ENCODE data around the gene ARID4B. TPM values are rescaled to one million over a fixed set of nuclear protein-coding genes. Genes with fewer than 3 reads are reported as not detected.

ARID4B gene
- total RNA-seq, 1 experiment from 2014 or later: 28.3 TPM

DNA sequence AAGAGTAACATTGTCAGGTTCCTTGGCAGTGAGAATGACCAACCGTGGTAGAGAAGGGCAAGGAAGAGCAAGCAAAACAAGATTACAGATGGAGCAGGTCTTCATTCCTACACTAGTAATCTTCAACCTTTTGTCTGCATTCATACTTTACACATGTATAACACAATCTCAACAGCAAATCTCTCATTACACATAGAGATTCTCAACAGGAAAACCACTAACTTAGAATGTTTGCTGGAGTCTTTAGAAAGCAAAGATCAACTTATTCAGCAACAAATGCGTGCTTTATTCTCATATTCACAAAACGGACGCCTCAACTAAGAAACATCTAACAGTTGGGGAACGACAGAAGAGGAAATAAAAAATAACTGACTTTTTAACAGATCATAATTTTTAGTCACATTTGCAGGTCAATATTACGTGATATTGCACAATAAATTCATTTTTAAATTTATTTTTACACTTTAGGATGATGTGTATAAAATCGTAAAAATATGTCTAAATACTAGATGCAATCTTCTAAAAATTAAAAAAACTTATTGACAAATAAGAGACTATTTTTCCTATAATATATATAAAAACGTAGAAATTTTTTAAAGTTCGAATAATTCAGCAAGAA, 82.9 kb downstream of the ARID4B start:
- Histone ChIP-seq H3K27me3 (ENCODE audit: insufficient read depth, low read length) (no peaks in the 10 kb centered on the region), H3K27ac (ENCODE audit: low read depth, low read length) (no peak overlapping the region), H2AFZ (ENCODE audit: low read depth, low read length, poor library complexity, severe bottlenecking) (no peak overlapping the region), H3K36me3 (ENCODE audit: control insufficient read depth in 1 of 2, insufficient read depth in 2 of 2, low read length in 2 of 2) (peaks cover 0 to 3% of the 10 kb centered on the region in 2 experiments; a peak in 2 of 4 replicates), H4K20me1 (ENCODE audit: insufficient read depth) (no peaks in the 10 kb centered on the region), H3K4me3 (replicated peaks in 1 of 2; ENCODE audit: low read depth in 1 of 2, low read length in 2 of 2) (no peak overlapping the region), H3K9me2 (ENCODE audit: insufficient read depth) (no peaks in the 10 kb centered on the region), H3K9me3 (ENCODE audit: control insufficient read depth in 1 of 2, insufficient read depth in 1 of 2, low read depth in 1 of 2, low read length in 2 of 2) (no peaks in the 10 kb centered on the region), H3K4me2 (ENCODE audit: low read length) (no peak overlapping the region), H3K79me2 (ENCODE audit: insufficient read depth, low read length) (0 out of 2 replicates have a peak, but pooled peaks cover under 1% of the 10 kb centered on the region), H3K9ac (ENCODE audit: low read length) (no peak overlapping the region), H3K4me1 (ENCODE audit: control insufficient read depth in 1 of 2, insufficient read depth in 2 of 2, low read length in 2 of 2) (no peaks in the 10 kb centered on the region)
- POLR2A ChIA-PET: no interaction called here
- TF ChIP-seq ELF1 (IDR thresholded peaks at IDR 0.05; ENCODE audit: borderline replicate concordance, low read depth): no peak
- TF ChIP-seq, protein P1, sequence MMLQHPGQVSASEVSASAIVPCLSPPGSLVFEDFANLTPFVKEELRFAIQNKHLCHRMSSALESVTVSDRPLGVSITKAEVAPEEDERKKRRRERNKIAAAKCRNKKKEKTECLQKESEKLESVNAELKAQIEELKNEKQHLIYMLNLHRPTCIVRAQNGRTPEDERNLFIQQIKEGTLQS (IDR thresholded peaks at IDR 0.05): no peak
- no peak for TF ChIP-seq TCF7L2 (IDR thresholded peaks at IDR 0.05; ENCODE audit: borderline replicate concordance, extremely low read depth, insufficient read depth, insufficient read length)
- TF ChIP-seq SRF (IDR thresholded peaks at IDR 0.05; ENCODE audit: low read depth): no peak
- no peak for TF ChIP-seq EZH2 (IDR thresholded peaks at IDR 0.05)
- no peak for TF ChIP-seq CEBPB (IDR thresholded peaks at IDR 0.05; ENCODE audit: low read depth)
- TF ChIP-seq SIN3A (IDR thresholded peaks at IDR 0.05; ENCODE audit: low read depth): no peak
- no peak for TF ChIP-seq CBX3 (IDR thresholded peaks at IDR 0.05; ENCODE audit: low read depth)
- no peak for TF ChIP-seq EZH2phosphoT487 (IDR thresholded peaks at IDR 0.05; ENCODE audit: borderline replicate concordance)
- TF ChIP-seq ZBTB33 (IDR thresholded peaks at IDR 0.05; ENCODE audit: extremely low read depth, insufficient replicate concordance, low read length): no peak
- ATAC-seq: no peak
- CTCF ChIA-PET: no interaction called here
- TSS peak; percentile 13 for BruUV-seq (replicated peaks)
- intact Hi-C loops (cut with micrococcal nuclease): no loop called here
- DNase-seq (ENCODE audit: low read depth, low spot score): no peak
- RAD21 ChIA-PET (ENCODE audit: low non-redundant PET in 1 of 2, low total read pairs in 2 of 2, uncharacterized antibody in 2 of 2, unreplicated experiment in 2 of 2): no interaction called here
